GM21390 (cell line): Measurements from ENCODE around the gene CACNA2D2.

ENCODE experiments used
- ATAC-seq: cut with Tn5 transposase; IDR thresholded peaks from one replicate; pipeline ENCODE4 v1.9.1; 2021; ENCODE audit not compliant: unreplicated experiment

CACNA2D2 gene

DNA sequence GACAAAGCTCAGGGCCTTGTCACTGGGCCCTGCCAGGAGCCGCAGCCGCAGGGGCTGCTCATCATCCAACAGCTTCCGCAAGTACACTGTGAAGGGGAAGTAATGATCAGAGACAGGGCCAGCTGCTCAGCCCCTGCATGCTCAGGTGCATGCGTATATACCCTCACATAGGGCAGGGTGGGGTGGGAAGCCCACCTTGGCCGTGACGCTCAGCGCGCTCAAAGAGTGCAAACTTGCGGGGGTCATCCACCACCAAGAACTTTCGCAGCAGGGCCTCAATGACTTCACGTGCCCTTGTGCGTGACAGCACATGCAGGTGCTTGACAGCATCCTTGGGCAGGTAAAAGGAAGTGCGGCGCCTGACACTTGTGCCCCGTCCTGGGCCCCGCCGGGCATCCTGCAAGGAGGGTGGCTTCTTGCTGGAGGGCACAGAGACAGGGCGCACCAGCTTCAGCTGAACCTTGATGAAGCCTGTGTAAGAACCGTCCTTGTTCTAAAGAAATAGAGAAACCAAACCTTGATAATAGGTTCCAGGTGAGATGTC lies 172.0 kb downstream of the CACNA2D2 start:
- ATAC-seq, result no peak

- ATAC-seq, result no peak
These were observed 173.1 kb downstream of the CACNA2D2 start for GRCh38 chr3:50330330-50330729.

- ATAC-seq, result peak; percentile 89
These were observed 175.3 kb downstream of the CACNA2D2 start, which contains the start of gene TUSC2 for GRCh38 chr3:50327943-50328691. Gene TUSC2 (minus strand): TSS chr3:50328223. CDS start chr3:50328099, 124 bp downstream.

DNA sequence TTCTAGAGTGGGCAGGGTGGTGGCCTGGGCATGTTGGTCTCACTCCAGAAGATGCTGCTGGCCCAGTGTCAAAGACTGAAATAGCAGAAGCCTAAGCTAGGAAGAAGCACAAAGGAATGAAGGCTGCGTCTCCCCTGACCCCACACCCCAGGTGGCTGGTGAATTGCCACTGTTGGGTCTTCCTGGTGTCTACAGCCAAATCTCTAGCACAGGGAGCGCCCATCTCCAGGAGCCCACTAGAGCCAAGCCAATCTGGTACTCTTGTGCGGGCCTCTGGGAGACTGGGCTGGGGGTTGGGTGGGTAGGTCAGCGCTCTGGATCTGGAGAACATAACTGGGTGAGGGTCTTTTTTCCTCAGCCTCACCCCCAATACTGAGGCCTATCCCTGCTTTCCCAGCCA lies 176.3 kb downstream of the CACNA2D2 start:
- no peak for ATAC-seq

DNA sequence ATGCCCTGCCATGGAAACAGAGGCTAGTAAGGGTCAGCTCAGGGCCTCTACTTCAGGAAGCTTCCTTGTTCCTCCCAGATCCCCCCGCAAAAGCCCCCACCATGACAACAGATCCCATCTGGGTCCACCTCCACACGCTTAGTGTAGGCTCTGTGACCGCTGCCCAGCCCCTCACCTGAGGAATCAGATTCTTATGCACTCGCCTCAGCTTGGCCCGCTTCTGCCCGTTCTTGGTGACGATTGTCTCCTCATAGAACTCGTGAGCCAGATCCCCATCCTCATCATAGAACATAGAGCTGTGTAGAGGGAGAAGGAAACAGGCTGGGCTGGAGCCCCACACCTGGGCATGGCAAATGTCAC lies 177.3 kb downstream of the CACNA2D2 start:
- ATAC-seq, result no peak

DNA sequence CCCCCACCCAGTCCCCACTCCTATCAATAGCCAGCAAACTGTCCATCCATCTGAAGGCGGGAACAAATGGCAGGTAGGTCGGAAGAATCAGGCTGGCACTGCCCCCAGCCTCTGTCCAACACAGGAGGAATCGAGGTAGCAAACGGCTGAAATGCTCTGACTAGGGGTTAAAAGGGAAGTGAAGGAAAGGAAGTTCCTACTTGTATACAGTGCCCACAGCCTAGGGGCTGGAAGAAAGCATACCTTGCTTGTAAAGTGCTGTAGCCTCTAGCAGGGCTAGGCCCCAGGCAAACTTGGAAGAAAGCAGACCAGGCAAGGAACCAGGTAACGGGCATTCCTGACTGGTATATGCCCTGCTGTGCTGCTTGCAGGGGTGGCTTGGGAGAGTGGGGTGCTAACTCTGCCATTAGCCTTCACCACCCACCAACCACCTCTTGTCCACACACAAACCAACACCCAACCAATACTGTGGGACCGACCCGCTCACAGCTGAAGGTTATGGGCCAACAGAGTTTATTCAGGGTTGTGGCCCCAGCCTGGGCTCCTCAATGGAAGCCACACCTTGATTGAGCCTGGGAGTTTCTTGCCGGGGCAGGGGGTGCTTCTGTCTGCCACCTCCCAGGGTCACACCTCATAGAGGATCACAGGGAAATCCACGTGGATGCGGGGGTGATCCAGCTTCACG lies 177.8 kb downstream of the CACNA2D2 start:
- ATAC-seq, result no peak

DNA sequence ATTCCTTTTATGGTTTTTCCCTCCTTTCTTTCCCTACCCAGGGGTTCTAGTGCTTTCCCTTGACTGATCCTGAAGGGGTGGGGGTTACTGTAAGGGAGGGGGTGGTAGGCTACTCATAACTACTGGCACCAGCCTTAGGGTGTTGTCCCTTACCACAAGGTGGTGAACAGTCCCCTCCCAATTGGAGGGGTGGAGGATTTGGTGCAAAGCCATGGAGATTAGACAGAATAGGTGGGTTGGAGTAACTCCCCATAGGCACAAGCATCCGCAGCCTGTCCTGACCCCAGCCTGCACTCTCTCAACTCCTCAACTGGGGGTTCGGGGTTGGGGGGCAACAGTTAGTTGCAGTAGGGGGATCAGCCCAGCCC lies 178.3 kb downstream of the CACNA2D2 start:
- ATAC-seq, result no peak

DNA sequence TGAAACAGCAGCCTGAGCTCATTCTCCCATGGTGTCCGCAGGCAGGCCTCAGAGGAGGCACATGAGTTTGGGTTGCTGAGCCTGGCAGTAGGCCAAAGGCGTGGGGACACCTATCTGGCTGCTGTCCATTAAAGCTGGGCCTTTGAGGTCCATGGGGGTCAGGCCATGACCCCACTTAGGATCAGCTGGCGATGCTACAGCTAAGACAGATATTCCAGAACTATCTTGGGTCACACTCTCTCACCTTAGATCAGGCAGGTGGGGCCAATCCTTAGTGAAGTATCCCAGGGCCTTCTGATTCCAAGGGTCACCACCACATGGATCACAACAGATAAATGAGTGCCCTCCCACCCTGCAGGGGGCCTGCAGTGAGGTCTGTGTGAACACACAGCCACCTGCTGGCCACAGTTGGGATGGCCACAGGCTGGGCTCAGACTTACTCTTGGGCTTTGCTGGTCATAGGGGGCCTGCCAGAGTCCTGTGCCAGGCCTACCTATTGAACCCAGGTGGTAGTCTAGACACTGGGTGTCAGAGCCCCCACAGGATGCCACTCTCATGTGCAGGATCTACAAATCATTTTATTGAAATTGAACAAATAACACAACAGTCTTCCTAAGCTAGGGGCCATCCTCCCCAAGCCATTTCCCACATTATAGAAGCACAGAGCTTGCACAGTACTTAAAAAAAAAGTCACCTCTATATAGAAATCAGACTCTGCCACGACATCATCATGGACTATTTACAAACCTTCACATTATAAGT lies 178.9 kb downstream of the CACNA2D2 start:
- no peak for ATAC-seq

DNA sequence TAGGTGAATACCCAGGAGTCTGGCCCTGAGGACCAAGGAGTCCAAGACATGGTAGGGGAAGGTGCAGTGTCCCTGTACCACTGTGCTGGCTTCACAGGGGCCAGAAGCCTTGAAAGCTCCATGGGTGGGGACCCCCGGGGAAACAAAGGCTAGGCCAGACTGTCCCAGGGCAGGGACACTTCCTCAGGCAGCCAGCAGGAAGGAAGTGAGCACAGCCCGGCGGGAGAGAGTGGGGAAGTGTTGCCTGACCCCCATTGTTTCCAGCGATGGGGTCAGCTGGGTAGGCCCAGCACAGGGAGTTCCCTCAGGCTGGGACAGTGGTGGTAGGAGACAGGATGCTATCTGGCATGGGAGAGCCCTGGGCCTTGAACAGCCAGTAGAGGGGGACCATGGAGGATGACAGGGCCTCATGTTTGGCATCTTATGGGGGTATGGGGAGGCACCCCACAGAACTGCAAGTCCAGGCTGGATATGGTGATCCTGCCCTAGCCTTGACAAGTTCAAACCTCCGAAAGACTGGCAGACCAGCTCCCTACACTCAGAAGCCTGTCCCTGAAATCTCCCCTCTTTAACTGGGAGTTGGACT lies 179.7 kb downstream of the CACNA2D2 start:
- no peak for ATAC-seq

- ATAC-seq, result no peak
These were observed 180.3 kb downstream of the CACNA2D2 start for GRCh38 chr3:50323092-50323600.

- no peak for ATAC-seq
These were observed 180.9 kb downstream of the CACNA2D2 start, which contains the start of gene HYAL2 for GRCh38 chr3:50322386-50323091. Gene HYAL2 (minus strand): TSS chr3:50322745. CDS start chr3:50320489, 2,256 bp downstream.

DNA sequence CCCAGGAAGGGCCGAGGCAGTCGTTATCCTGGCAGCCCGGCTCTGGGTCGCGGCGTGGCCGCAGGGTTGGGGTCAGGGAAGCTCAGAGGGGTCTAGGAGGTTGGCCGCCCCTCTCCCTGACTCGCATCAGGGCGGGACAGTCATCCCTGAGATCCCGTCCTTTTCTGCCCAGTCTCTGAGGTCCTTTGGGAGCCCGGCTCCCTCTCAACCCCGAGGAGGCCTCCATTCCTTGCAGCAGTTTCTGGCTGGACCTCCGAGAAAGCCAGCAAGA lies 181.4 kb downstream of the CACNA2D2 start:
- ATAC-seq, result no peak

DNA sequence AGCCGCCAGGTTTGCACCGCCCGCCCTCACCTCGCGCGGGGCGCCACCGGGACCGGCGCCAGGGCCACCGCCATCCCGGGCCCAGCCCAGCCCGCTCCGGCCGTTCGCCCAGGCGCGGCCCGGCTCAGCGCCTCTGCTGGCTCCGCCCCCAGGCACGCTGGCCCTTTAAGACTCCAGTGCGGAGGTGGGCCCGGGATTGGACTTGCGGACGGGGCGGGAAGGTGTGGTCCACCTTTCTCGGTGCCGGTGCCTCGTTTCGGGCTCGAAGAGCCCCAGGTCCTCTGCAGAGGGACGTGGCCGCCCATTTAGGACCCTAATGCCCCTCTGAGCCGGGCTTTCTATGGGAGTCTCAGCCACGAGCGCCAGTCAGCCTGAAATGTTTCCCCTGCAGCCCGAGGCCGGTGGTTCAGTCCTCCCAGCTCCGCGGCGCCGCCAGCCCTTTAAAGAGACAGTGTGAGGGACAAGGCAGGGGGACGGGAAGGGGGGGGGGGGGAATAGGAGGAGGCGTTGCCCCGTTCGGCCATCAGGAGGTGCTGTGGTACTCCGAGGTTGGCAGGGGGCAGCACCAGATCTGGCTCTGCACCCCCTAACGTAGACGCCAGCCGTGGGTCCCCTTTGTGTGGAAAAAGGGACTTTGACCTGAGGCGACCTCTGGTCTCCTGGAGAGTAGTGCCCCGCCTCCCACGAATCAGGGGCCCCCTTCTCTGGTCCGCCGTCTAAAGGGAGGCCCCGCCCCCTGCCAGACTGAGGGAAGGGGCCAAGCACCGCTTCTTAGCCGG lies 181.9 kb downstream of the CACNA2D2 start:
- ATAC-seq, result peak; percentile 77

GRCh38 chr3:50320853-50321335 lies 182.5 kb downstream of the CACNA2D2 start:
- peak; percentile 51 for ATAC-seq

DNA sequence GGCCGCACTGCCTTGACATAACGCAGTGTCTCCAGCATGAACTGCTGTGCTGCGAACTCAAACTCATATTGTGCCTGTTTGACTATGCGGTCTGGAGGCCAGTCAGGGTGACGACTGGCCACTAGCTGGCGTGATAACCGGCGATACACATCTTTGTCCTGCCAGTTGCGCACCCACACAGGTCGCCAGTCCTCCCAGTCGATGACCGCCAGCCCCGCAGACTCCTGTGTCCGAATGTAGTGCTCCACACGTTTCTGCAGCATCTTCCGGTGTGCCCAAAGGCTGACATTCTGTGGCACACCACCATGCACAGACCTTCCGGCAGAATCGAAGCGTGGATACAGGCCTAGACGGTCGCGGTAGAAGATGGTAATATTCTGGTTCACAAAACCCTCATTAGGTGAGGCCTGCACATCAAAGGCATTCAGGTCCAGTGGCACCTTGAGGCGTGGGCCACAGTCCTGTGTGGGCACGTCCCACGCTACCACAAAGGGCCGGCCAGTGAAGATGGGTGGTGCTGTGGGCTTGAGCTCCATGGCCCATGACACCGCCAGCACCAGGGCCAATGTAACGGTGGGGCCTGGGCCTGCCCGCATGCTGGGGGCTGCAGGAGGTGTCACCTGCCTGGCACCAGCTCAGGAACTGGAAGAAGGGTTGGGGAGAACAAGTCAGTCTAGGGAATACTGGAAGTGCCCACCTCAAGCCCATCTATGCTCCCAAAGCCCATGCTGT lies 183.4 kb downstream of the CACNA2D2 start:
- no peak for ATAC-seq

DNA sequence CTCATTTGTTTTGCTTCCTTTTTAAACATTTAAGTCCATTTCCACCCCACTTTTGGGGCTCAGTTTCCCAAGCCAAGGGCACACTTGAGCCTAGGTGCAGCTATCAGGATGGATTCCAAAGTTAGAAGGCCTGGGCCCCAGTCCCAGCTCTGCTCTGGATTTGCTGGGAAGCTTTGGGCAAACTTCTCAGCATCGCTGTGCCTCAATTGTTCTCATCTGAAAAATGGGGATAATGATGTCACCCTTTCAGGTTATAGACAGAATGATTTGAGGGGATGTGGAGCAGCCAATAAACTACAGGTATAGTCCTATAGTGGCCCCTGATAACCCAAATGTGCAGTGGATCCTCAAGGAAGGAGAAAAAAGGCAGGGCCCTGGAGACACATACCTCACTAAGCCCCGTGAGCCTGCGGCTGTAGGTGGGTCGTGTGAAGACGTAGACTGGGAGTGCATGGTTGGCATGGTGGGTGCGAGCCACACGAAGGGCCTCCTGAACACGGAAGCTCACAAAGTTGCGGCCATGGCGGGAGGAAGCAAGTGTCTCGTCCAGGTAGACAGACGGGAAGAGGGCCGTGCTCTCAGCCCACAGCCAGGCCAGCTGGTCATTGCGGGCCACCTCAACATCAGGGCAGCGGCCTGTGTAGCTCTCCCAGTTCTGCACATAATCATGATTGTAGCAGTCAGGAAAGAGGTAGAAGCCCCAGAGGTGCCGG lies 184.1 kb downstream of the CACNA2D2 start:
- ATAC-seq, result no peak

- ATAC-seq, result no peak
These were observed 184.8 kb downstream of the CACNA2D2 start for GRCh38 chr3:50318615-50319014.

DNA sequence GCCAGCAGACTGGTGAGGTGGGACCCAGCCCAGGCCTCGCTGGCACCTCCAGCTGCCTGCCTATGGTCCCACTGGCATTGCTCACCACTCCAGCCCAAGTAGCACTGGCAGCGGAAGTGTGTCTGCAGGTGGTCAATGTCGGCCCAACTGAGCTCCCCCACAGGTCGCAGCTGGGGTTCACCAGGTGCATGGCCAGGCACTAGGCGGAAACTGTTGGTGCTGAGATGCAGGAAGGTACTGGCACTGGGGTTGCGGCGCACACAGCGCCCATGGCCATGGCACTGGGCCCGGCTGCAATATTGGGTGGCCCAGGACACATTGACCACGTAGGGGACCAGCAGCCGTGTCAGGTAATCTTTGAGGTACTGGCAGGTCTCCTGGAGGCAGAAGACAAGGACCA lies 185.3 kb downstream of the CACNA2D2 start:
- no peak for ATAC-seq
